OCI-LY7 (cell line): Measurements from ENCODE around the gene MUC4.

ENCODE experiments used
- EZH2phosphoT487 ChIP-seq: fragments of 200-600 bp; sonication (generic); IDR thresholded peaks from 2 replicates; pipeline ENCODE4 v1.6.1; 2018; ENCODE audit warnings: low read depth, borderline replicate concordance, mild to moderate bottlenecking, mixed run types, antibody characterized with exemption, low read length, moderate library complexity, mixed read lengths
- TF ChIP-seq, protein P1 (sequence below): fragments of 200-600 bp; sonication (generic); conservative IDR thresholded peaks from 2 replicates; pipeline ENCODE4 v1.5.1; 2014; ENCODE audit warnings: mild to moderate bottlenecking, antibody characterized with exemption, low read length, moderate library complexity, mixed read lengths

DNA sequence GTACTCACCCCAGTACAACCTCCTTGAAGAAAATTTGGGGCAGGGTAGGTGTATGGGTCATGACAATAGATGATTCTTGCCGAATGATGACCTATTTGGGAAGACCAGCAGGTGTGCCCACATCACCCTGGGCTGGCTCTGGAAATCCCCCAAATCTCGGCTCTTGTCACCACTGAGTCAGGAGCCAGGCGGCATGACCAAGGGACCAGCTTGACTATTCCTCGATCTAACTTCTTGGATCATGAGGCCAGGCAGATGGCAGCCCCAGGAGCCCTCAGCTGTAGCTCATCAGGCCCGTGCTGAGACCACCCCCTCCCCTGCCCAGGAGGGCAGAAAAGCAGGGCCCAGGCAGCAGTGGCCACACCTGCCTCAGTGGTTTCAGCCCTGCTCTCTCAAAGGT lies 9.2 kb upstream of the MUC4 start:
- TF ChIP-seq, protein P1, sequence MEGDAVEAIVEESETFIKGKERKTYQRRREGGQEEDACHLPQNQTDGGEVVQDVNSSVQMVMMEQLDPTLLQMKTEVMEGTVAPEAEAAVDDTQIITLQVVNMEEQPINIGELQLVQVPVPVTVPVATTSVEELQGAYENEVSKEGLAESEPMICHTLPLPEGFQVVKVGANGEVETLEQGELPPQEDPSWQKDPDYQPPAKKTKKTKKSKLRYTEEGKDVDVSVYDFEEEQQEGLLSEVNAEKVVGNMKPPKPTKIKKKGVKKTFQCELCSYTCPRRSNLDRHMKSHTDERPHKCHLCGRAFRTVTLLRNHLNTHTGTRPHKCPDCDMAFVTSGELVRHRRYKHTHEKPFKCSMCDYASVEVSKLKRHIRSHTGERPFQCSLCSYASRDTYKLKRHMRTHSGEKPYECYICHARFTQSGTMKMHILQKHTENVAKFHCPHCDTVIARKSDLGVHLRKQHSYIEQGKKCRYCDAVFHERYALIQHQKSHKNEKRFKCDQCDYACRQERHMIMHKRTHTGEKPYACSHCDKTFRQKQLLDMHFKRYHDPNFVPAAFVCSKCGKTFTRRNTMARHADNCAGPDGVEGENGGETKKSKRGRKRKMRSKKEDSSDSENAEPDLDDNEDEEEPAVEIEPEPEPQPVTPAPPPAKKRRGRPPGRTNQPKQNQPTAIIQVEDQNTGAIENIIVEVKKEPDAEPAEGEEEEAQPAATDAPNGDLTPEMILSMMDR = no peak
- TF ChIP-seq EZH2phosphoT487 = no peak
